Keratinocyte (primary cell): ENCODE measurements around the gene SCRN1.

ENCODE experiments used
- CTCF ChIP-seq, 3 experiments: IDR thresholded peaks in 1 of 3; conservative IDR thresholded peaks in 1 of 3; optimal IDR thresholded peaks in 1 of 3; 2 replicates in 2 of 3; 3 replicates in 1 of 3; pipeline versions ENCODE3 to v1.5.1; 2011; ENCODE audit warnings: low read length in 3 of 3, mild to moderate bottlenecking in 3 of 3, moderate library complexity in 2 of 3, control low read depth in 1 of 3, inconsistent platforms in 1 of 3; ENCODE audit not compliant: insufficient read depth in 2 of 3; ENCODE audit errors: extremely low read depth in 1 of 3
- EZH2 ChIP-seq: IDR thresholded peaks from one replicate; pipeline ENCODE4 v1.6.1; 2012; ENCODE audit warnings: inconsistent platforms, mild to moderate bottlenecking, low read length, moderate library complexity

- TF ChIP-seq CTCF (optimal IDR thresholded peaks at IDR 0.05 in 1 of 3, IDR thresholded peaks at IDR 0.05 in 1 of 3, conservative IDR thresholded peaks at IDR 0.05 in 1 of 3; ENCODE audit: extremely low read depth in 1 of 3, insufficient read depth in 2 of 3, low read length in 3 of 3) (no peak), EZH2 (no peak)
Observed at GRCh38 chr7:29873644-29874294, 115.8 kb downstream of the SCRN1 start.
